Tibial nerve (tissue), 4 donors: ENCODE results near the gene GPR150. TPM values are rescaled to one million over a fixed set of nuclear protein-coding genes. Genes with fewer than 3 reads are reported as not detected.

Experiments used
- DNase-seq, 2 donors: peaks; one replicate each; pipeline ENCODE4 v3.0.0-alpha.2; 2019; ENCODE audit warnings: low spot score in 2 of 2
- H3K27ac ChIP-seq, 4 donors: fragments of 200-600 bp; sonication (generic) in 3 of 4; one replicate each; pipeline ENCODE4 v1.5.1; 2017 to 2019; ENCODE audit warnings: mild to moderate bottlenecking in 1 of 4
- H3K27me3 ChIP-seq, 2 donors: fragments of 200-600 bp; sonication (generic) in 1 of 2; one replicate each; pipeline versions ENCODE4 v1.5.1 to v1.6.0; 2017 to 2019
- H3K36me3 ChIP-seq, 3 donors: fragments of 200-600 bp; sonication (generic); one replicate each; pipeline ENCODE4 v1.5.1; 2018 to 2019
- H3K4me1 ChIP-seq, 4 donors: fragments of 200-600 bp; sonication (generic) in 3 of 4; one replicate each; pipeline ENCODE4 v1.5.1; 2017 to 2019
- H3K4me3 ChIP-seq, 4 donors: fragments of 200-600 bp; sonication (generic) in 3 of 4; one replicate each; pipeline ENCODE4 v1.5.1; 2017 to 2019; ENCODE audit warnings: mild to moderate bottlenecking in 1 of 4, moderate library complexity in 1 of 4
- H3K9me3 ChIP-seq, 4 donors: fragments of 200-600 bp; sonication (generic) in 3 of 4; one replicate each; pipeline ENCODE4 v1.5.1; 2017 to 2019
- CTCF ChIP-seq, 5 experiments: fragments of 200-600 bp in 3 of 5; fragments of 450-650 bp in 2 of 5; sonication (generic) in 3 of 5; IDR thresholded peaks; one replicate each; pipeline ENCODE4 v1.5.1; 2016 to 2019; ENCODE audit warnings: antibody characterized with exemption in 5 of 5, mild to moderate bottlenecking in 3 of 5, moderate library complexity in 2 of 5
- EP300 ChIP-seq, 2 donors: sonication (generic); formaldehyde crosslinking; IDR thresholded peaks; one replicate each; pipeline ENCODE4 v1.6.1; 2017; ENCODE audit warnings: antibody characterized with exemption in 2 of 2, mild to moderate bottlenecking in 1 of 2
- POLR2A ChIP-seq, 2 donors: fragments of 450-650 bp; IDR thresholded peaks; one replicate each; pipeline ENCODE4 v1.6.1; 2017; ENCODE audit warnings: antibody characterized with exemption in 2 of 2, mild to moderate bottlenecking in 2 of 2, moderate library complexity in 2 of 2
- WGBS, 2 donors: methylation state at CpG; one replicate each; pipeline ENCODE4 v1.1.5; 2018; 5-methylcytosine and 5-hydroxymethylcytosine counted together
- total RNA-seq, 4 donors: library from RNA; depleted of rRNA; stranded (reverse); fragments of >200 nt; gene quantifications; one replicate each; pipeline ENCODE4 v1.1.0, GENCODE V29; 2016

GPR150 gene
- total RNA-seq, 4 donors from 2014 or later, result 0.44 to 3.1 (median 2.7) TPM

DNA sequence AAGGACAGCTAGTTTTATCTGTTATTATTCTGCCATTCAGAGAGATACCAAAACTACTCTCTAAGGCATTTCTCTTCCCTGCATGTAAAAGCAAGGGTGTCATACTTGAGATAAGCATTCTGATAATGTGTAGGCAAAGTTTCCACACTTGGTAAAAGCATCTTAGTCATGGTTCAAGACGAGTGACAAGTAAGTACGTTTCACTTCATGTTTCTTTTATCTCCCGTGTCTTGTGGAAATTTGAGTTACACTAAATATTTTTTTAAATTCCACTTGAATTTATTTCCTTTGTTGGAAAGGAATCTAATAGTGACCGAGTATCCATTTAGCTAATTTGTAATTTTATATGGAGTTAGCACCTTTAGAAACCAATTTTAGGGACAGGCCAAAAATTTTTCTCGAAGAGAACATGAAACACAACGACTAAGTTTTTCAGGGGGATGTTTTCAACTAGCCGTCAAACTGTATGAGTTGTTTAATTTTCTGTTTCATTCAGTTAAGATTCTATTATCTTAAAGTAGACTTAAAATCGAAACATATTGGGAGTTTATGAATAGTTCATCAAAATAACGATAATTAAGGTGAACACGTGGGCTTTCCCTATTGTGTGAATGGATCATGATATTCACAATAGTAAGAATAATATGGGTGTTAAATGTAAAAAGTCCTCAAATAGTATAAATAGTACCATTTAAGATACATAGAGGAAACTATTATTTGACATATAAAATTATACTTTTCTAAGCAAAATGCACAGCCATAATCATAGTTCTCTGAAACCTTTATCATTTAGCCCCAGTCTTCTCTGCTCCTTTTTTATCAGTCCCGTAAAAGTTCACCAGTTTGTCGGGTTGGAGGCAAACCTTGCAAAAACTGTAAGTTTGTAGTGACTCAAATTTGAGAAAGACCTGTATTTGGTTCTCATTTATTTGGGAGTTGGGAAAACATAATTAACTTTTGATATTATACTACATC, 28.3 kb downstream of the GPR150 start:
- WGBS, 2 donors, result 88 to 90% methylated on average over 12 of the region's 12 CpGs
- Histone ChIP-seq H3K27me3 (no peaks in the 10 kb centered on the region), H3K27ac (peak overlapping the region; percentile 81 to 98 (median 96)), H3K9me3 (no peaks in the 10 kb centered on the region), H3K4me3 (no peak overlapping the region), H3K4me1 (peaks cover 0 to 34% (median 15%) of the 10 kb centered on the region in 4 donors), H3K36me3 (peaks cover 0 to under 1% (median 0%) of the 10 kb centered on the region in 3 donors)
- DNase-seq, result no peak
- no peak for TF ChIP-seq CTCF (IDR thresholded peaks at IDR 0.05)
- TF ChIP-seq POLR2A (IDR thresholded peaks at IDR 0.05), result no peak
- no peak for TF ChIP-seq EP300 (IDR thresholded peaks at IDR 0.05)

GRCh38 chr5:95649274-95649673, 29.4 kb downstream of the GPR150 start:
- peaks cover 0 to 8% (median 0%) of the 10 kb centered on the region in 3 donors for H3K36me3 ChIP-seq
- H3K4me3 ChIP-seq, result no peak overlapping the region
- DNase-seq, result no peak
- H3K27ac ChIP-seq, result no peak overlapping the region
- TF ChIP-seq EP300 (IDR thresholded peaks at IDR 0.05), result no peak
- no peak for TF ChIP-seq POLR2A (IDR thresholded peaks at IDR 0.05)
- TF ChIP-seq CTCF (IDR thresholded peaks at IDR 0.05), result no peak
- H3K4me1 ChIP-seq, result peaks cover 0 to 30% (median 14%) of the 10 kb centered on the region in 4 donors
- H3K27me3 ChIP-seq, result no peaks in the 10 kb centered on the region
- no peaks in the 10 kb centered on the region for H3K9me3 ChIP-seq

DNA sequence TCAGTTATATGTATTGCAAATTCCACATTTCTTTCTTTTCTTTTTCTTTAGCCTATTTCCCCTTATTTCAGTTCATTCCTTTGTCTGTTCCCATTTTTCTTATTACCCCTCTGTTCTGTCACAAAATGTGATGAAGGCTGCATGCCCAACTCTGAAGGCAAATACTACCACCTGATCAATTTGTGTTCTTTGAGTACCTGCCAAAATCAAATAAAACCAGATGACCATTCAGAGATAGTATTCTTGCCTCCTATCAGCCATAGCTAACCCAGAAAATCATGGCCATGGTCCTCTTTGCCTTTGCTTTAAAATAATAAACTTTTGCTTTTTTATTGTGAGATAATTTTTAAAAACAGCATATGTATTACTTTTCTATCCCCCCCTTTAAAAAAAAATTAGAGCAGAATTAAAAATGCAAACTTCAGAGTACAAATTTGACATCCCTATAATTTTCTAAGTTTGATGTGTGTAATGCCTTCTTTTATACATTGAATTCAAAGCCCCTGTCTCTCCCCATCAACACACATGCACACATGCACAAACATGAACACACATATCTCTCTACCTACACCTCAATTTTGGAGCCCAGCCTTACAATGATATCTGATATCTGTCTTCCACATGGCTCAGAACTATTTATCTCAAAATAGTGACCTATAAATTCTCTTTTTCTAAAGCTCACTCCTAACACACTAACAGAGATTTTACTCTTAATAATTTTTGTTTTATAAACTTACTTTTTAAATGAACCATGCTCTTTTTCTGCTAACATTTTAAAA, 30.1 kb downstream of the GPR150 start:
- no peak for DNase-seq
- no peak for TF ChIP-seq EP300 (IDR thresholded peaks at IDR 0.05)
- TF ChIP-seq POLR2A (IDR thresholded peaks at IDR 0.05), result no peak
- TF ChIP-seq CTCF (IDR thresholded peaks at IDR 0.05), result no peak
- Histone ChIP-seq H3K27ac (no peak overlapping the region), H3K27me3 (no peaks in the 10 kb centered on the region), H3K36me3 (peaks cover 0 to 8% (median 0%) of the 10 kb centered on the region in 3 donors), H3K4me1 (peaks cover 0 to 24% (median 11%) of the 10 kb centered on the region in 4 donors), H3K9me3 (no peaks in the 10 kb centered on the region), H3K4me3 (no peak overlapping the region)

DNA sequence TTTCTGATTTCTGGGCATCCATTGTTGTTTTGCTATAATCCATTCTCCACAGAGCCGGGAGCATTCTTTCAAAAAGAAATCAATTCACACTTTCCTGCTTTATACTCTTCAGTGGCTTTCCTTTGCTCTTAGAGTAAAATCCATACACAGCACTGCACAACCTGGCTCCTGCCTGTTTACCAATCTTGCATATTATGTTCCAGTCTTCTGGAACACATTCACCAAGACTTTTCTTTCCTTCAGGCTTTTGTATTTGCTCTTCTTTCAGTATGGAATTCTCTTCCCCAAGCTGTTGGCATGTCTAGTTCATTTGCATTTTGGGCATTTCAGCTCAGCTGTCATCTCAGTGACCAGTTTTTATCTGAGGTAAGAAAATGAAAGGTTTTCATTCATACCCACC, 33.0 kb downstream of the GPR150 start:
- Histone ChIP-seq H3K36me3 (peaks cover 0 to 8% (median 0%) of the 10 kb centered on the region in 3 donors), H3K4me3 (no peak overlapping the region), H3K9me3 (no peaks in the 10 kb centered on the region), H3K27ac (no peak overlapping the region), H3K27me3 (no peaks in the 10 kb centered on the region), H3K4me1 (peaks cover 0 to 4% (median under 1%) of the 10 kb centered on the region in 4 donors)
- TF ChIP-seq EP300 (IDR thresholded peaks at IDR 0.05) (no peak), CTCF (IDR thresholded peaks at IDR 0.05) (no peak), POLR2A (IDR thresholded peaks at IDR 0.05) (no peak)
- 71 to 84% methylated on average over 1 of the region's 1 CpG for WGBS, 2 donors
- DNase-seq, result no peak
